HG03108 (cell line): Measurements from ENCODE around the gene HEMK1.
A peak's percentile ranks its signal among the peaks of the same experiment; 100 is the strongest.

Experiments
- ATAC-seq: cut with Tn5 transposase; IDR thresholded peaks from one replicate; pipeline ENCODE4 v1.9.1; 2021; ENCODE audit warnings: moderate library complexity; ENCODE audit not compliant: unreplicated experiment

Gene HEMK1

DNA sequence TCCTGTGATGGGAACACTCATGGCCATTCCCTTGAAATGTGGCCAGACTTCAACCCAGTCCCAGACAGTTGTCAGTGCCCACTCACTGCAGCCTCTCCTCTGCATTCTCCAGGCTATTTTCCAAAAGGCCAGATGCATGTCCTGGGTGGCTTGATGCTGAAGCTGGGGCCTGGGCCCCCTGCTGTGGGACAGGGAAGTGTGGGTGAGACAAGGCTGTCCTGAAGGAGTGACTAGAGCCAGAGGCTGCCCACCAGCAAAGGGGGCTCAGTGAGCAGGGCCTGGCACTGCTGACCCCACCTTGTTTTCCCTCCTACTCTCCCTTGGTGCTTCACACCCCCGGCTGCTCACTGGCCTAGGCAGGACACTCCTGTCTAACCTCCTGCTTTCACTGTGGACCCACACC, 30.4 kb downstream of the HEMK1 start:
- ATAC-seq, result no peak

- no peak for ATAC-seq
Measured at GRCh38 chr3:50600141-50600753, 30.9 kb downstream of the HEMK1 start.

- peak; percentile 80 for ATAC-seq
Measured at GRCh38 chr3:50600841-50601591, 31.7 kb downstream of the HEMK1 start.

DNA sequence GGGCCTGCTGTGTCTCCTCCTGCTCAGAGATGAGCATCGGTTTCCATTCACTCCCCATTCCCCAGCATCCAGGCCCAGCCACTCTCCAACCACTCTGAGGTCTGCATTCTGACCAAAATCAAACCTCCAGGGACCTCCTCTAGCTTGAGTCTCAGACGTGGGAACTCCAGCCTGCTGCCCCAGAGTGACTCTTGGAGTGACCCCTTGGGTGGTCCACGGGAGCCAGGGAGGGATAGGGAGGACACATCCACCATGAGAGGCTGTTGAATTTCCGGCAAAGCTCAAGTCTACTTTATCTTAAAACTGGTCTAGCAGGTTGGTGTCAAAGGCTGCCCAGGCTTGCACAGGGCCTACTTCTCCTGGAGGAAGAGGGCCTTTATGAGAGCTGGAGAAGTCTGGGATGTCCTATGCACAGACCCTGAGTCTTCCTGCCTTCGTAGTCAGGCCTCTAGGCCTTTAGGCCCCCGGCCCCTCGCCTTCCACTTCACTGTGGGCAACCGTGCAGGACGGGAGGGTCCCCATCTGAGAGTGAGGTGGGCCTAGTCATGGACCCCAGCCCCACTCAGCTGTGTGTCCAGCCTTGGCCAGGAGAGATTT, 33.4 kb downstream of the HEMK1 start:
- no peak for ATAC-seq

- ATAC-seq, result no peak
Measured at GRCh38 chr3:50603261-50604109, 34.2 kb downstream of the HEMK1 start.

DNA sequence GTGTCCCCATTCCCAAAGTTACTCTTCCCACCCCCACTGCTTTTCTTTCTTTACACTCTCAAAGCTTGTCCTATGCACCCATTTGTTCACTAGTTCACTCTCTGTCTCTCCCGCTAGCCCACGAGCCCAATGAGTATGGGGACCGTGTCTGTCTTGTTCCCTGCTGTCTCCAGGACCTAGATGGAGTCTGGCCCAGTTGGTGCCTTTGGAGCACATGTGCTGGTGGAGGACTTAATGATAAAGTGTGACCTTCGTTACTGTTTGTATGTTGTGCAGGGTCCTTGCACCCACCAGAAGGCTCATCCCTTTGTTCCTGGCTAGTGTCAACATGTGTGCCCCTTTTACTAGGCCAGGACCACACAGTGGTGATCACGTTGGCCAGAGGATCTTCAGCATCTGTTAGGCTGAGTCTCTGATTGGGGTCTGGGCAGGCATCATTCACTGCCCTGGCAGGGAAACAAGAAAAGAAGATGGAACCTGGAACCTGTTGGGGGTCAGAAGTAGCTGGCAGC, 34.8 kb downstream of the HEMK1 start:
- ATAC-seq, result no peak

DNA sequence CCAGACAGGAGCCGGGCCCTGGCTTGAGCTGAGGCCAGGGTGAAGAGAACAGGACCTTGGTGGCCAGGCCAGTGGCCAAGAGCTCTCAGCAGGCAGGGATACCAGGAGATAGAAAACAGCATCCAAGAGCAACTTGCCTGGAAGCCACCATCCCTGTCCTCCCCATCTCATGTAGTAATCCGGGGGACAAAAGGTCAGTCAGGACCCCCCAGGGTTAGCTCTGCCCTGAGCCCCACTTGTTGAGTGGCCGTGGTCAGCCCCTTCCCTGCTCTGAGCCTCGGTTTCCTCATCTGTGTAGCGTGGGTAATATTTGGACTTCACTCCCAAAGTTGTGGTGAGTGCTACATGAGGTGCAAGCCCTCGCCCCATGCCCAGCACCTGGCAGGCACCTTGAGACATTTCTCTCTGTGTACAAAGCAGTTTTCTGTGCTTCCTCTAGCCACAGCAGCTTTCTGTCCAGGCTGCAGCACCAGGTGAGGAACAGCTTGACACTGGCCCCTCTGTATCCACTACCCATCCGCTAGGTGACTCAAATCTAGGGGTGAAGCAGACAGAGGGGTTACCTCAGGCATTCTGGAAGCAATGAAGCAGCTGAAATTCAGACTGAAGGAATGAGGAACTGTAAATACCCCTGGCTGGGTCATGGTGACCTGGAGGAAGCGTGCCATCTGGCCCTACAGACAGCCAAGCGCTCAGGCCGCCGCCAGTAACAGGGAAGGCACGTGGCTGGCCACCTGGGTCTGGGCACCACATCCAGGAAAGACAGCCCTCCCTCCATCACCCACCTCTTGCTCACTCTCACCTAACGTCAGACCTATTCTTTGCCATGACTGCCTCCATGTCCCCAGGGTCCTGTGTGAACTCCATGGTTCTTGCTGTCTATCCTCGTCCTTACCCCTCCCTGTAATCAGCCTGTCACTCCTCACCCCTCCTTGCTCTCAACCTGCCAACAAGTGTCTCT, 35.6 kb downstream of the HEMK1 start:
- no peak for ATAC-seq

DNA sequence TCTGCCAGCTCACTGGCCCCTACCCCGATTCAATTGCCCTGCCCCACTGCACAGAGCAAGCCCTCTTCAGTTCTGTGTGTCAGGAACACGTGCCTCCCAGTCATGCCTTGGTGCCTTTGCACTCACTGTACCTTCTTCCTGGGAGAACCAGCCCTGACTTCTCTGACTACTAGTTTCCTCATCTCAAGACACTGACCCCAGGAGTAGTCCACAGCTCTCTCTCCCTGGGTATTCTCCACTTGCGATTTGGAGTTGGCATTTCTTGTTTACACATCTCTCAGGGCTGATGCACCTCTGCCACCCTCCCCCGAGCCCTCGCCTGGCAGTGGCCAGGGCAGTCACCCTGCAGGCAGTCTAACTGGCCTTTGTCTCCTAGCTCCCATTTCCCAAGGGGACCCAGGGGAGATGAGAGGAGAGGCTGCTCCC, 36.6 kb downstream of the HEMK1 start:
- no peak for ATAC-seq

GRCh38 chr3:50606596-50606995, 37.3 kb downstream of the HEMK1 start:
- no peak for ATAC-seq

GRCh38 chr3:50607271-50608091, 38.2 kb downstream of the HEMK1 start:
- no peak for ATAC-seq

DNA sequence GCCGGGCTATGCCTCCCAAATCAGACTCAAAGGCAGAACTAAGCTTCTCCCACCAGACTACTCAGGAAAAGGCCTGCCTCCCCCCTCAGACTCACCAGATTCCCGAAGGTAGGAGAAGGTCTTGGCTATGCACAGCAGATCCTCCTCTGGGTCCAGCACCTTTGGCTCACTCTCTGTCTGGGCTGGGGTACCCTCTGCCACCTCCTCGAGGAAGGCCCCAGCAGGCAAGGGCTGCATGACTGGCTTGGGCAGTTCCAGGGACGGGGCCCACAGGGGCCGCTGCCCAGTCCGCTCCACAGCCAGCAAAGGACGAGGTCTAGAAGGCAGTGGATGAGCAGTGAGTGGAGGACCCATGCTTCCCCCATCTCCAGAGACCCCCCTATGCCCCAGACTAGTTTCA, 39.0 kb downstream of the HEMK1 start:
- no peak for ATAC-seq

DNA sequence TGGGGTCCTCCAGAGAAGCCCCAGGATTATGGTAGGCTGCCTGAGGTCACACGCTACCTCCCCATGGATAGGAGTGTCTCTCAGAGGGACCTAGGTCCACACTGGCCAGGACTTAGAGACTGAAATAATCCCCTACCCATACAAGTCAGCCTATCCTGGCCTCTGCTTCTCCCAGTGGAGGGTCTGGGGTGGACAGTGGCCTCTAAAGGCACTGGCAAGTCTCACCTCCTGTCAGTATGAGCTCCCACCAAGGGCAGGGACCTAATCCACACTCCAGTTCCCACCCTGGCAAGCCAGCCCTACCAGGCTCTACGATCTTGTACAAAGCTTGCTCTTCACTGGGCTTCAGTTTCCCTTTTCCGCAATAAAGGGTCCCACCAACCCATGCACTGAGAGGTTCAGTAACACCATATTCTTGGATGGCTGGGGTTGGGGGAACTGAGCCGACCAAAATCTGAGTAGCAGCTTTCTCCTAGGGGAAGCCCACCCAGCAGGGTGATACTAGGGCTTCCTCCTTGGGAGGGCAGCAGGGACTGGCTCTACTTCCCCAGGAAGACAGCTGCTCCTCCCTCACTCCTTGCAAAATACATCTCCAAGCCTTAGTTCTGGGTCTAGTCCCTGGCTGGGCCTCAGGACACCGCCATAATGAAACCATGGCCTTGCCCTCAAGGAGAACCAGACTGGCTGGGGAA, 39.9 kb downstream of the HEMK1 start:
- no peak for ATAC-seq

GRCh38 chr3:50609763-50610085, 40.4 kb downstream of the HEMK1 start:
- no peak for ATAC-seq

DNA sequence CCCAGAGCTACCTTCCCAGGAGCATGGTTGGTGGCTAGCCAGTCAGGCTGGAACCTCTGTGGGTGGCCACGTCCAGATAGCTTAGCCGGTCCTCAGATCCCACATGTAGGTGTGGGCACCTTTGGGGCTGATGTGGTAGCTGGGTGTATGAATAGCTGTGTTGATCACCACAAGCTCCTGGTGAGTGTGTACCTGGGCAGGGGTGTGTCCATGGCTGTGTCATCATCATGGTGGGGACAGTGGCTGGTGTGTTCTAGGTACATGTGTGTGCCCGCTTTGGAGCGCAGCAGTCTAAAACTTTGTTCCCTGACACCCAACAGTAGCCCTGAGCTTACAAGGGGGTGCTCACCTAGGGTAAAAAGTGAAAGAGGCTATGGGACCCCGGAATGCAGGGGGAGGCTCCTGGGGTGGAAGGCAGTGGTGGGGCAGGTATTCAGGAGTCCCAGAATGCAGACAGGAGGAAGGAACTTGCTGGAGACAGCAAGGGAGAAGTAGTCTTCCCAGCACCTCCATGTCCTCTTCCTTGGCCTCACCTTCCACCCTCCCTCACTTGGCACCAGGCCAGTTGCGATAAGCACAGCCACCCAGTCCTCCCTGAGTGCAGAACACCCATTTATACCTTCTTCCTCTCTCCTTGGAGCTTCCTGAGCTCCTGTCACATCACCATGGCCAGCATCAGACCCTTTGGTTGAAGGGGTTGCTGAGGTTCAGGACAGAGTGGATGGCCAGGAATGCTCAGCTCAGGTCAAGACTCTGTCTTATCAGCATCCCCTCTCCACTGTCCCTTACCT, 41.1 kb downstream of the HEMK1 start:
- ATAC-seq, result no peak

- no peak for ATAC-seq
Measured at GRCh38 chr3:50610992-50611463, 41.7 kb downstream of the HEMK1 start.

DNA sequence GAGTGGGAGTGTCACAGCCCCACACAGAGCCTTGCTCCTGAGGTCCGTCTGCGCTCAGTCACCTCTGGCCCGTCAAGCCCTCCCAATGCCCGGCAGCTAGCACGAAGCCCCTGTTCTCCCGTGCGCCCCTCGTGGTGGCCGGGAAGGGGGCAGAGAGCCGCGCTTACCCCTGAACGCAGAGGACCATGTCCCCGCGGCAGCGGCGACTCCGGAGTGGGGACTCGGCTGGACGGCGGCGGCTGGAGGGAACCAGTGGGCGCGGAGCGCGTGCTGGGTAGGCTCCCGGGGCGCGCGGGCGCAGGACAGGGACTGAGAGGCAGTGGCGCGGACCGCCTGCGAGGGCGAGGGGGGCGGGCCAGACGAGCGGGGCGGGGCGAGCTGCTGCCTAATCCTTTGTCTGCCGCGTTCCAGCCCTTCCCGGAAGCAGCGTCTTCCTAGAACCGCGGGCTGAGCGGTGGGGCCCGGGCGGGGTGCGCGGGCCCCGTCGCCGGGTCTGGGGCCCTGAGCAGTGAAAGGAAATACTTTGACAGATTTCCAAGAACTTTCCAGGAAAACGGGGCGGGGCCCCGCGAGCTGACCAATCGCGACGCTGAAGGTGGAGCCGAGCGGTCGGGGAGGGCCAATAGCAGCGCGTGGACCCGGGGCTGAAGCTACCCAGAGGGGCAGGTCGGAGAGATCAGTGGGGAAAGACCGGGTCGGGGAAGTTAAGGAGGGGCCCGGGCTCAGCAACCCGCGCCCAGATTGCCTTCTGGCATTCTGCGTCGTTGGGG, 42.3 kb downstream of the HEMK1 start, which contains the start of gene CISH:
CISH (minus strand) TSS at position 311 of the 770 bp plus-strand sequence; CDS start at position 187, 124 bp downstream.
- peak; percentile 64 for ATAC-seq
